ENCODE data around the gene MAPKAPK5.

The MAPKAPK5 gene

DNA sequence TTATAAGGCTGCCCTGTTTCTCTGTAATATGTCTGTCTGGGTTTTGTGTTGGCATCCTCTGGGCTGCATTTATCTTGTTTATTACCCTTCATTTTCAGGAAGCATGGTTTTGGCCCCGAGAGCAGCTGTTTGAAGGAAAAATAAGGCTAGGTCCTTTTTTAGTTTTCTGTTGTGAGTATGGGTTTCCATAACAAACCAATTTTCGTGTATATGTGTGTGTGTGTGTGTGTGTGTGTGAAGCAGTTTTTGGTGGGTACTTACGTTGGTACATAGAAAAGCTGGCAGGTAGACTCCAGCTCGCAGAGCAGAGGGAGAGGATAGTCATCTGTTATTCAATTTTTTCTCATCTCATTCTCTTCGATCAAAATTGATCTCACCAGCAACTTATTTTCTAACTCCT lies 52.5 kb downstream of the MAPKAPK5 start:
- peaks cover 3% of the 10 kb centered on the region for H3K79me1 ChIP-seq (replicated peaks; ENCODE audit: low read length, poor library complexity, severe bottlenecking)
- no peaks in the 10 kb centered on the region for H3K27me3 ChIP-seq (ENCODE audit: control insufficient read depth in 1 of 2, insufficient read depth in 1 of 2, low read length in 2 of 2)
- no peaks in the 10 kb centered on the region for H3K4me1 ChIP-seq (ENCODE audit: control insufficient read depth, insufficient read depth, low read depth, low read length)
- H3K27ac ChIP-seq (ENCODE audit: low read length, poor library complexity, severe bottlenecking), result no peak overlapping the region
- no peak overlapping the region for H2AFZ ChIP-seq (ENCODE audit: low read depth, low read length)
- H3K9me3 ChIP-seq (ENCODE audit: control insufficient read depth, low read length), result no peaks in the 10 kb centered on the region
- peaks cover 33 to 71% of the 10 kb centered on the region in 2 experiments for H3K36me3 ChIP-seq (ENCODE audit: control insufficient read depth in 1 of 2, insufficient read depth in 2 of 2, low read depth in 1 of 2, low read length in 2 of 2)
- no peak overlapping the region for H2BK5ac ChIP-seq (ENCODE audit: low read depth, low read length, poor library complexity, severe bottlenecking)
- H3K4me3 ChIP-seq (ENCODE audit: insufficient read depth in 1 of 2, low read depth in 1 of 2, low read length in 2 of 2), result no peak overlapping the region
- no peak overlapping the region for H4K8ac ChIP-seq (ENCODE audit: low read length)
- no peak overlapping the region for H4K91ac ChIP-seq (ENCODE audit: low read length)
- no peak overlapping the region for H3K9ac ChIP-seq (ENCODE audit: low read length)
- no peak overlapping the region for H2BK12ac ChIP-seq (ENCODE audit: low read length in 2 of 2)
- no peak overlapping the region for H3K14ac ChIP-seq (ENCODE audit: low read length in 2 of 2)
- no peak overlapping the region for H2BK120ac ChIP-seq (ENCODE audit: low read depth, low read length)
- no peak overlapping the region for H3K4me2 ChIP-seq (ENCODE audit: low read length, poor library complexity, severe bottlenecking)
- H2BK15ac ChIP-seq (ENCODE audit: low read depth, poor library complexity, severe bottlenecking), result no peak overlapping the region
- no peak overlapping the region for H3K18ac ChIP-seq (ENCODE audit: low read depth in 1 of 2, low read length in 2 of 2)
- DNase-seq, result no peak
- H3K4ac ChIP-seq (ENCODE audit: low read depth in 1 of 2, low read length in 2 of 2), result no peak overlapping the region
- no peak overlapping the region for H2AK5ac ChIP-seq (ENCODE audit: low read length, severe bottlenecking)
- H3K23ac ChIP-seq (ENCODE audit: low read length in 2 of 2), result no peak overlapping the region
- 96% methylated on average over 2 of the region's 5 CpGs for WGBS

DNA sequence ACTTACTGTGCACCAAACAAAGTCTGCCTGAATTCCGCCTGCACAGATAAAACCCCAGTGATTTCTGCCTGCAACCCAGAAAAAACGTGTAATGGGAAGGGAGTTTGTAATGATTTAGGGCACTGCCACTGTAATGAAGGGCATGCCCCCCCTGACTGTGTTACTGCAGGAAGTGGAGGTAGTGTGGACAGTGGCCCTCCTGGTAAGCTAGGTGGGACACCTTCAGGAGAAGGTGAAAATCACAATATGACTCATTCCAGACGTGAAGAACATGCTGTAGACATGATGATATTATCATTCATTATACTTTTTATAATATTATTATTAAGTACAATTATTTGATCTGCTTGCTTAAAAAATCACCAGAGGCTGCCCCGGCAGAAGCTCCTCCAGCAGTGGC lies 59.2 kb downstream of the MAPKAPK5 start:
- Histone ChIP-seq H4K8ac (ENCODE audit: low read length) (no peak overlapping the region), H3K27me3 (ENCODE audit: control insufficient read depth in 1 of 2, insufficient read depth in 1 of 2, low read length in 2 of 2) (no peaks in the 10 kb centered on the region), H2AK5ac (ENCODE audit: low read length, severe bottlenecking) (no peak overlapping the region), H4K91ac (ENCODE audit: low read length) (no peak overlapping the region), H3K18ac (ENCODE audit: low read depth in 1 of 2, low read length in 2 of 2) (no peak overlapping the region), H3K14ac (ENCODE audit: low read length in 2 of 2) (no peak overlapping the region), H2BK15ac (ENCODE audit: low read depth, poor library complexity, severe bottlenecking) (no peak overlapping the region), H3K9ac (ENCODE audit: low read length) (no peak overlapping the region), H3K23ac (ENCODE audit: low read length in 2 of 2) (no peak overlapping the region), H3K27ac (ENCODE audit: low read length, poor library complexity, severe bottlenecking) (no peak overlapping the region), H3K4me2 (ENCODE audit: low read length, poor library complexity, severe bottlenecking) (no peak overlapping the region), H2BK5ac (ENCODE audit: low read depth, low read length, poor library complexity, severe bottlenecking) (no peak overlapping the region), H2BK12ac (ENCODE audit: low read length in 2 of 2) (no peak overlapping the region), H3K79me1 (replicated peaks; ENCODE audit: low read length, poor library complexity, severe bottlenecking) (peaks cover 2% of the 10 kb centered on the region), H3K4me1 (ENCODE audit: control insufficient read depth, insufficient read depth, low read depth, low read length) (no peaks in the 10 kb centered on the region), H2AFZ (ENCODE audit: low read depth, low read length) (no peak overlapping the region), H3K4me3 (ENCODE audit: insufficient read depth in 1 of 2, low read depth in 1 of 2, low read length in 2 of 2) (no peak overlapping the region), H3K36me3 (ENCODE audit: control insufficient read depth in 1 of 2, insufficient read depth in 2 of 2, low read depth in 1 of 2, low read length in 2 of 2) (peaks cover 27 to 34% of the 10 kb centered on the region in 2 experiments), H3K4ac (ENCODE audit: low read depth in 1 of 2, low read length in 2 of 2) (no peak overlapping the region), H3K9me3 (ENCODE audit: control insufficient read depth, low read length) (no peaks in the 10 kb centered on the region), H2BK120ac (ENCODE audit: low read depth, low read length) (no peak overlapping the region)
- DNase-seq, result no peak
- 86% methylated on average over 3 of the region's 4 CpGs for WGBS

DNA sequence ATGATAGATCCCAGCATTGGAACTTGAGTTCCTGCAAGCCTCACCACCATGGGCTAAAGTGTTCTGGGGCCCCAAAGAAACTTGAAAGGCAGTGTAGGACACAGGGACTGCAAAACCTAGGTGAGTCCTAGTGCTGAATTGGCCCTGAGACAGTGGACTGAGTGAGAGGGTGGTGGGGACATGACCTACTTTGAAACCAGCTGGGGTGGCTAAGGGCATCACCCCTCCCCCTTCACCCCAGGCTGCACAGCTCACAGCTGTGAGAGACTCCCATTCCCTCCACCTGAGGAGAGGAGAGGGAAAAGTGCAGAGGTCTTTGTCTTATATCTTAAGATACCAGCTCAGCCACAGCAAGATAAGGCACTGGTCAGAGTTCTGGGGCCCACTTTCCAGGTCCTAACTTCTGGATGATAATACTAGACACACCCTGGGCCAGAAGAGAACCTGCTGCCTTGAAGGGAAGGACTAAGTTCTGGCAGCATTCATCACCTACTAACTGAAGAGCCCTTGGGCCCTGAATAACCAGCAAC lies 62.5 kb downstream of the MAPKAPK5 start:
- Histone ChIP-seq H3K27ac (ENCODE audit: low read length, poor library complexity, severe bottlenecking) (no peak overlapping the region), H3K79me1 (replicated peaks; ENCODE audit: low read length, poor library complexity, severe bottlenecking) (no peaks in the 10 kb centered on the region), H4K91ac (ENCODE audit: low read length) (no peak overlapping the region), H3K27me3 (ENCODE audit: control insufficient read depth in 1 of 2, insufficient read depth in 1 of 2, low read length in 2 of 2) (no peaks in the 10 kb centered on the region), H2BK12ac (ENCODE audit: low read length in 2 of 2) (no peak overlapping the region), H3K4ac (ENCODE audit: low read depth in 1 of 2, low read length in 2 of 2) (no peak overlapping the region), H2BK5ac (ENCODE audit: low read depth, low read length, poor library complexity, severe bottlenecking) (no peak overlapping the region), H4K8ac (ENCODE audit: low read length) (no peak overlapping the region), H3K9me3 (ENCODE audit: control insufficient read depth, low read length) (peaks cover 10% of the 10 kb centered on the region), H3K4me1 (ENCODE audit: control insufficient read depth, insufficient read depth, low read depth, low read length) (no peaks in the 10 kb centered on the region), H3K18ac (ENCODE audit: low read depth in 1 of 2, low read length in 2 of 2) (no peak overlapping the region), H3K9ac (ENCODE audit: low read length) (no peak overlapping the region), H3K36me3 (ENCODE audit: control insufficient read depth in 1 of 2, insufficient read depth in 2 of 2, low read depth in 1 of 2, low read length in 2 of 2) (peaks cover 19 to 23% of the 10 kb centered on the region in 2 experiments), H2AK5ac (ENCODE audit: low read length, severe bottlenecking) (no peak overlapping the region), H3K4me2 (ENCODE audit: low read length, poor library complexity, severe bottlenecking) (no peak overlapping the region), H3K23ac (ENCODE audit: low read length in 2 of 2) (no peak overlapping the region), H3K14ac (ENCODE audit: low read length in 2 of 2) (no peak overlapping the region), H2BK120ac (ENCODE audit: low read depth, low read length) (no peak overlapping the region), H2AFZ (ENCODE audit: low read depth, low read length) (no peak overlapping the region), H2BK15ac (ENCODE audit: low read depth, poor library complexity, severe bottlenecking) (no peak overlapping the region), H3K4me3 (ENCODE audit: insufficient read depth in 1 of 2, low read depth in 1 of 2, low read length in 2 of 2) (no peak overlapping the region)
- no peak for DNase-seq

DNA sequence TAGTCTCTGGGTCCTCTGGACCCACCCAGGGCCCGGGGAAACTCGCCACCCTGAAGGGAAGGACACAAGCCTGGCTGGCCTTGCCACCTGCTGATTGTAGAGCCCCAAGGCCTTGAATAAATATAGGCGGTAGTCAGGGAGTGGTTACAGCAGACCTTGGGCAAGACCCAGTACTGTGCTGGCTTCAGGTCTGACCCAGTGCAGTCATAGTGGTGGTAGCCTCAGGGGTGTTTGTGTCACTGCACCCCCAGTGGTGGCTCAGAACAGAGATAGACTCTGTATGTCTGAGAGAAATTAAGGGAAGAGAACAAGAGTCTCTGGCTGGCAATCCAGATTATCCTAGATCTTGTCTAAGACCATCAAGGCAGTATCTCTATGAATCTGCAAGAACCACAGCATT lies 63.5 kb downstream of the MAPKAPK5 start:
- no peaks in the 10 kb centered on the region for H3K79me1 ChIP-seq (replicated peaks; ENCODE audit: low read length, poor library complexity, severe bottlenecking)
- H2BK120ac ChIP-seq (ENCODE audit: low read depth, low read length), result no peak overlapping the region

More for the DNA sequence above, 63.5 kb downstream of the MAPKAPK5 start:
- no peak overlapping the region for H3K27ac ChIP-seq (ENCODE audit: low read length, poor library complexity, severe bottlenecking)
- H3K27me3 ChIP-seq (ENCODE audit: control insufficient read depth in 1 of 2, insufficient read depth in 1 of 2, low read length in 2 of 2), result no peaks in the 10 kb centered on the region
- no peak overlapping the region for H3K14ac ChIP-seq (ENCODE audit: low read length in 2 of 2)
- H3K4me2 ChIP-seq (ENCODE audit: low read length, poor library complexity, severe bottlenecking), result no peak overlapping the region
- H4K91ac ChIP-seq (ENCODE audit: low read length), result no peak overlapping the region
- peaks cover 10% of the 10 kb centered on the region for H3K9me3 ChIP-seq (ENCODE audit: control insufficient read depth, low read length)
- no peak overlapping the region for H2AFZ ChIP-seq (ENCODE audit: low read depth, low read length)
- H3K9ac ChIP-seq (ENCODE audit: low read length), result no peak overlapping the region
- no peak overlapping the region for H2BK5ac ChIP-seq (ENCODE audit: low read depth, low read length, poor library complexity, severe bottlenecking)
- no peaks in the 10 kb centered on the region for H3K4me1 ChIP-seq (ENCODE audit: control insufficient read depth, insufficient read depth, low read depth, low read length)
- H3K4ac ChIP-seq (ENCODE audit: low read depth in 1 of 2, low read length in 2 of 2), result no peak overlapping the region
- no peak overlapping the region for H4K8ac ChIP-seq (ENCODE audit: low read length)
- H3K4me3 ChIP-seq (ENCODE audit: insufficient read depth in 1 of 2, low read depth in 1 of 2, low read length in 2 of 2), result no peak overlapping the region
- H2AK5ac ChIP-seq (ENCODE audit: low read length, severe bottlenecking), result no peak overlapping the region
- DNase-seq, result no peak
- no peak overlapping the region for H2BK15ac ChIP-seq (ENCODE audit: low read depth, poor library complexity, severe bottlenecking)
- H2BK12ac ChIP-seq (ENCODE audit: low read length in 2 of 2), result no peak overlapping the region
- H3K36me3 ChIP-seq (ENCODE audit: control insufficient read depth in 1 of 2, insufficient read depth in 2 of 2, low read depth in 1 of 2, low read length in 2 of 2), result peaks cover 13 to 14% of the 10 kb centered on the region in 2 experiments
- H3K18ac ChIP-seq (ENCODE audit: low read depth in 1 of 2, low read length in 2 of 2), result no peak overlapping the region
- no peak overlapping the region for H3K23ac ChIP-seq (ENCODE audit: low read length in 2 of 2)
- 93% methylated on average over 3 of the region's 3 CpGs for WGBS

Data from mesenchymal stem cell (in vitro differentiated cells and primary cell).